Posterior vena cava (tissue), 2 donors: Measurements from ENCODE around the gene CFAP126. TPM values are rescaled to one million over a fixed set of nuclear protein-coding genes. Genes with fewer than 3 reads are reported as not detected.
"Not testable (repeated sequence)": the region's sequence is repeated elsewhere in the genome, so short reads cannot be mapped to it uniquely, and the experiment has no call there.

ENCODE experiments used
- DNase-seq: peaks from one replicate; pipeline ENCODE4 v3.0.0-alpha.2; 2020; ENCODE audit warnings: low spot score
- intact Hi-C, 2 donors: fragments of 100-400 bp; cut with DNase I; formaldehyde crosslinking; loops; one replicate each; pipeline versions ENCODE4 v1.14.1 to v1.14.2; 2022 to 2023
- total RNA-seq, 2 donors: library from RNA; stranded (reverse); fragmentation: NEBNext Ultra II Directional; extraction: Animal tissue kit (Norgen Biotek cat#: 25700); gene quantifications; one replicate each; pipeline ENCODE4 v1.2.1, GENCODE V29; 2021
- donor health status: DM: yes; HTN: yes; CAD: no.
- donor health status: DM: yes; HTN: yes; CAD: no.

CFAP126 gene
- total RNA-seq, 2 donors from 2014 or later, result not detected

DNA sequence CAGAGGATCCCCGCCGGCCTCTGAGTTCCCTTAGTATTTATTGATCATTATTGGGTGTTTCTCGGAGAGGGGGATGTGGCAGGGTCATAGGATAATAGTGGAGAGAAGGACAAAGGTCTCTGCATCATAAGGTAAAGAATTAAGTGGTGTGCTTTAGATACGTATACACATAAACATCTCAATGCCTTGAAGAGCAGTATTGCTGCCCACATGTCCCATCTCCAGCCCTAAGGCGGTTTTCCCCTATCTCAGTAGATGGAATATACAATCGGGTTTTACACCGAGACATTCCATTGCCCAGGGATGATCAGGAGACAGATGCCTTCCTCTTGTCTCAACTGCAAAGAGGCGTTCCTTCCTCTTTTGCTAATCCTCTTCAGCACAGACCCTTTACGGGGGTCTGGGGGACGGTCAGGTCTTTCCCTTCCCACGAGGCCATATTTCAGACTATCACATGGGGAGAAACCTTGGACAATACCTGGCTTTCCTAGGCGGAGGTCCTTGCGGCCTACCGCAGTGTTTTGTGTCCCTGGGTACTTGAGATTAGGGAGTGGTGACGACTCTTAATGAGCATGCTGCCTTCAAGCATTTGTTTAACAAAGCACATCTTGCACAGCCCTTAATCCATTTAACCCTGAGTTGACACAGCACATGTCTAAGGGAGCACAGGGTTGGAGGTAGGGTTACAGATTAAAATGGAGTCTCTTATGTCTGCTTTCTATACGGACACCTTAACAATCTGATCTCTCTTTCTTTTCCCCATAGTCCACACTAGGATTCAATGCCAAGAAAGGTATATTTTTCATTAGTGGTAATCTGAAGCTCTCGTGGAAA, 51.6 kb downstream of the CFAP126 start:
- DNase-seq, result not testable (repeated sequence)
- intact Hi-C loops, result loop anchor here in 1 of 2 donors (10.0 kb wide), 1 partner anchor 59 kb away; no protein-coding TSS in a partner anchor

Other genes starting within 250 kb of the CFAP126 start
- 10 to 100 TPM; 35.8 to 43.6 TPM for gene PFDN2, start 249.8 kb downstream of the CFAP126 start, total RNA-seq
- 10 to 100 TPM; 23.7 to 29.6 TPM for gene NIT1, start 249.8 kb downstream of the CFAP126 start, total RNA-seq
- 10 to 100 TPM; 32.1 to 35.8 TPM for gene DEDD, start 235.2 kb downstream of the CFAP126 start, total RNA-seq
- 10 to 100 TPM; 54.8 to 63.0 TPM for gene UFC1, start 213.9 kb downstream of the CFAP126 start, total RNA-seq
- 10 to 100 TPM; 12.9 to 20.8 TPM for gene USP21, start 208.4 kb downstream of the CFAP126 start, total RNA-seq
- 10 to 100 TPM; 15.0 to 16.8 TPM for gene PPOX, start 201.4 kb downstream of the CFAP126 start, total RNA-seq
- gene B4GALT3, start 190.4 kb downstream of the CFAP126 start, total RNA-seq, result 10 to 100 TPM; 12.7 to 17.3 TPM
- 100 to 1,000 TPM in 1 of 2 donors, 10 to 100 TPM in 1; 28.0 to 125 TPM for gene ADAMTS4, start 168.8 kb downstream of the CFAP126 start, total RNA-seq
- gene NDUFS2, start 165.5 kb downstream of the CFAP126 start, total RNA-seq, result 10 to 100 TPM; 54.3 to 57.9 TPM
- 100 to 1,000 TPM in 1 of 2 donors, 10 to 100 TPM in 1; 40.4 to 101 TPM for gene FCER1G, start 152.6 kb downstream of the CFAP126 start, total RNA-seq
- gene APOA2, start 144.2 kb downstream of the CFAP126 start, total RNA-seq, result not detected
- gene TOMM40L, start 141.8 kb downstream of the CFAP126 start, total RNA-seq, result 10 to 100 TPM; 13.4 to 15.0 TPM
- not detected for gene NR1I3, start 129.7 kb downstream of the CFAP126 start, total RNA-seq
- 1 to 10 TPM; 3.0 to 4.6 TPM for gene PCP4L1, start 109.1 kb downstream of the CFAP126 start, total RNA-seq
- 1 to 10 TPM; 1.3 to 1.5 TPM for gene MPZ, start 57.9 kb downstream of the CFAP126 start, total RNA-seq
- gene SDHC, start 53.5 kb downstream of the CFAP126 start, total RNA-seq, result 100 to 1,000 TPM; 119 to 123 TPM
- 10 to 100 TPM; 60.8 to 93.7 TPM for gene FCGR2A, start 137.6 kb upstream of the CFAP126 start, total RNA-seq
- 1 to 10 TPM; 6.4 to 6.7 TPM for gene HSPA6, start 156.7 kb upstream of the CFAP126 start, total RNA-seq
- 10 to 100 TPM; 41.0 to 64.2 TPM for gene FCGR3A, start 181.9 kb upstream of the CFAP126 start, total RNA-seq